ENCODE results near the gene CELSR2.

DNA sequence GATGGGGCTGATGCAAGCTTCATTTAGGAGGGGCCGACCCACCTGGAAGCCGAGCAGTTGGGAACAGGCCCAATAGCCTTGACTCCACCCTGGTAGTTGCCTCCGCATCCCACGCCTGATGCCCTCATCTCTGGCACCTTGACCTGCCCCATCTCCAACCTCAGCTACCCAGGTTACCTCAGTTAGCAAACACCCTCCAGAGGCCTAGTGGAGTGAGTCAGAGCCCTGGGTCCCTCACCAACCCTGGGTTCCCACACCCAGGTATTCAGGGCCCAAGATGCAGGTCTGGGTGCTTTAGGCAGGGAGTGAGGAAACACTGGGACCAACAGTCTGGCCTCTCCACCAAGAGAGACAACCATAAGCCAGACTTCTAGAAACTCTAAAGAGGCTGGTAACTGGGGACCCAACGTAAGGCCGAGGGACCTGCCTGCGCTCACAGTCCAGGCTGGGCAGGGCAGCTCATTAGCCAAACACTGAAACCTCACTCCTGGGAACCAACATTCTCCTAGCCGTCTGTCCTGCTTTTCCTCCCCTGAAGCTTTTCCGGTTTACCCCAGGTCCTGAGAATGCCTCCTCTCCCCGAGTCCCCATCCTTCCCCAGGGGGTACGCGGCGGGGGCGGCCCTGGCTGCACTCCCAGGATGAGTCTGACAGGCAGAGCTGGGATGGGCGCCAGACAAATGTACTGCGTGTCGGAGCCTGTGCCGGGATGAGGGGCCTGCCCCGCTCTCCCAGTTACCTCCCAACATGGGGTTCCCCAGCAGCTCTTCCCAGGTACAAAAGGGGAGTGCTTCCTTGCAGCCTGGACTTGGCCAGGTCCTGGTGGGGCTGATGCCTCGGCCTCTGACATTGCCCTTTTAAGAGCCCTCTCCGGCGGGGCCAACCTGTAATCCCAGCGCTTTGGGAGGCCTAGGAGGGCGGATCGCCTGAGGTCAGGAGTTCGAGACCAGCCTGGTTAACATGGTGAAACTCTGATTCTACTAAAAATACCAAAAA, 8.9 kb upstream of the CELSR2 start:
- TF ChIP-seq POLR2A (IDR thresholded peaks at IDR 0.05) = no peak
- TF ChIP-seq, protein P1, sequence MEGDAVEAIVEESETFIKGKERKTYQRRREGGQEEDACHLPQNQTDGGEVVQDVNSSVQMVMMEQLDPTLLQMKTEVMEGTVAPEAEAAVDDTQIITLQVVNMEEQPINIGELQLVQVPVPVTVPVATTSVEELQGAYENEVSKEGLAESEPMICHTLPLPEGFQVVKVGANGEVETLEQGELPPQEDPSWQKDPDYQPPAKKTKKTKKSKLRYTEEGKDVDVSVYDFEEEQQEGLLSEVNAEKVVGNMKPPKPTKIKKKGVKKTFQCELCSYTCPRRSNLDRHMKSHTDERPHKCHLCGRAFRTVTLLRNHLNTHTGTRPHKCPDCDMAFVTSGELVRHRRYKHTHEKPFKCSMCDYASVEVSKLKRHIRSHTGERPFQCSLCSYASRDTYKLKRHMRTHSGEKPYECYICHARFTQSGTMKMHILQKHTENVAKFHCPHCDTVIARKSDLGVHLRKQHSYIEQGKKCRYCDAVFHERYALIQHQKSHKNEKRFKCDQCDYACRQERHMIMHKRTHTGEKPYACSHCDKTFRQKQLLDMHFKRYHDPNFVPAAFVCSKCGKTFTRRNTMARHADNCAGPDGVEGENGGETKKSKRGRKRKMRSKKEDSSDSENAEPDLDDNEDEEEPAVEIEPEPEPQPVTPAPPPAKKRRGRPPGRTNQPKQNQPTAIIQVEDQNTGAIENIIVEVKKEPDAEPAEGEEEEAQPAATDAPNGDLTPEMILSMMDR (IDR thresholded peaks at IDR 0.05) = no peak

Data from uterus (tissue), 2 donors.